ENCODE data around the gene MAST4.
"Not testable (repeated sequence)": the region's sequence is repeated elsewhere in the genome, so short reads cannot be mapped to it uniquely, and the experiment has no call there.

Gene MAST4

GRCh38 chr5:67168069-67168468 lies 571.9 kb downstream of the MAST4 start:
- DNase-seq (ENCODE audit: insufficient read length, low spot score), result no peak
- FAIRE-seq, result no peak
- no peak for TF ChIP-seq SPI1 (IDR thresholded peaks at IDR 0.05; ENCODE audit: low read depth, low read length)
- TF ChIP-seq TAF1 (IDR thresholded peaks at IDR 0.05; ENCODE audit: low read depth, low read length), result no peak
- no peak for TF ChIP-seq POLR2A (IDR thresholded peaks at IDR 0.05; ENCODE audit: low read depth, low read length)
- no peak for TF ChIP-seq POLR2AphosphoS5 (IDR thresholded peaks at IDR 0.05; ENCODE audit: low read depth, low read length)
- no peak for TF ChIP-seq POU2F2 (IDR thresholded peaks at IDR 0.05; ENCODE audit: low read depth, low read length)
- TF ChIP-seq PAX5 (IDR thresholded peaks at IDR 0.05; ENCODE audit: insufficient read depth, low read length, severe bottlenecking), result no peak

- no peak for TF ChIP-seq POLR2AphosphoS5 (IDR thresholded peaks at IDR 0.05; ENCODE audit: low read depth, low read length)
- no peak for TF ChIP-seq POU2F2 (IDR thresholded peaks at IDR 0.05; ENCODE audit: low read depth, low read length)
- TF ChIP-seq SPI1 (IDR thresholded peaks at IDR 0.05; ENCODE audit: low read depth, low read length), result no peak
- no peak for TF ChIP-seq POLR2A (IDR thresholded peaks at IDR 0.05; ENCODE audit: low read depth, low read length)
- TF ChIP-seq PAX5 (IDR thresholded peaks at IDR 0.05; ENCODE audit: insufficient read depth, low read length, severe bottlenecking), result no peak
- no peak for TF ChIP-seq TAF1 (IDR thresholded peaks at IDR 0.05; ENCODE audit: low read depth, low read length)
- FAIRE-seq (no peak), DNase-seq (ENCODE audit: insufficient read length, low spot score) (no peak)
Observed at GRCh38 chr5:67170767-67171166, 574.6 kb downstream of the MAST4 start.

- not testable (repeated sequence) for DNase-seq (ENCODE audit: insufficient read length, low spot score); FAIRE-seq
Observed at GRCh38 chr5:67173351-67173750, 577.2 kb downstream of the MAST4 start.

GRCh38 chr5:67173959-67174358 lies 577.8 kb downstream of the MAST4 start:
- no peak for FAIRE-seq
- DNase-seq (ENCODE audit: insufficient read length, low spot score), result no peak
- no peak for TF ChIP-seq POU2F2 (IDR thresholded peaks at IDR 0.05; ENCODE audit: low read depth, low read length)

- DNase-seq (ENCODE audit: insufficient read length, low spot score) (no peak), FAIRE-seq (no peak)
- TF ChIP-seq POU2F2 (IDR thresholded peaks at IDR 0.05; ENCODE audit: low read depth, low read length), result no peak
- TF ChIP-seq POLR2A (IDR thresholded peaks at IDR 0.05; ENCODE audit: low read depth, low read length), result no peak
Observed at GRCh38 chr5:67176936-67177335, 580.7 kb downstream of the MAST4 start.

- TF ChIP-seq POLR2AphosphoS5 (IDR thresholded peaks at IDR 0.05; ENCODE audit: low read depth, low read length) (no peak), PAX5 (IDR thresholded peaks at IDR 0.05; ENCODE audit: insufficient read depth, low read length, severe bottlenecking) (no peak), POU2F2 (IDR thresholded peaks at IDR 0.05; ENCODE audit: low read depth, low read length) (no peak), SPI1 (IDR thresholded peaks at IDR 0.05; ENCODE audit: low read depth, low read length) (no peak), POLR2A (IDR thresholded peaks at IDR 0.05; ENCODE audit: low read depth, low read length) (no peak), TAF1 (IDR thresholded peaks at IDR 0.05; ENCODE audit: low read depth, low read length) (no peak)
- no peak for FAIRE-seq
- DNase-seq (ENCODE audit: insufficient read length, low spot score), result no peak
Observed at GRCh38 chr5:67178085-67178484, 581.9 kb downstream of the MAST4 start.

GRCh38 chr5:67178966-67179365 lies 582.8 kb downstream of the MAST4 start:
- FAIRE-seq (no peak), DNase-seq (ENCODE audit: insufficient read length, low spot score) (no peak)
- TF ChIP-seq POLR2A (IDR thresholded peaks at IDR 0.05; ENCODE audit: low read depth, low read length), result no peak
- TF ChIP-seq TAF1 (IDR thresholded peaks at IDR 0.05; ENCODE audit: low read depth, low read length), result no peak
- no peak for TF ChIP-seq PAX5 (IDR thresholded peaks at IDR 0.05; ENCODE audit: insufficient read depth, low read length, severe bottlenecking)
- TF ChIP-seq POLR2AphosphoS5 (IDR thresholded peaks at IDR 0.05; ENCODE audit: low read depth, low read length), result no peak
- TF ChIP-seq POU2F2 (IDR thresholded peaks at IDR 0.05; ENCODE audit: low read depth, low read length), result no peak
- no peak for TF ChIP-seq SPI1 (IDR thresholded peaks at IDR 0.05; ENCODE audit: low read depth, low read length)

- TF ChIP-seq SPI1 (IDR thresholded peaks at IDR 0.05; ENCODE audit: low read depth, low read length), result no peak
- no peak for TF ChIP-seq POLR2A (IDR thresholded peaks at IDR 0.05; ENCODE audit: low read depth, low read length)
- TF ChIP-seq TAF1 (IDR thresholded peaks at IDR 0.05; ENCODE audit: low read depth, low read length), result no peak
- TF ChIP-seq POLR2AphosphoS5 (IDR thresholded peaks at IDR 0.05; ENCODE audit: low read depth, low read length), result no peak
- TF ChIP-seq PAX5 (IDR thresholded peaks at IDR 0.05; ENCODE audit: insufficient read depth, low read length, severe bottlenecking), result no peak
- TF ChIP-seq POU2F2 (IDR thresholded peaks at IDR 0.05; ENCODE audit: low read depth, low read length), result no peak
- FAIRE-seq (no peak), DNase-seq (ENCODE audit: insufficient read length, low spot score) (no peak)
Observed at GRCh38 chr5:67179697-67180361, 583.6 kb downstream of the MAST4 start.

- FAIRE-seq (no peak), DNase-seq (ENCODE audit: insufficient read length, low spot score) (no peak)
- TF ChIP-seq POU2F2 (IDR thresholded peaks at IDR 0.05; ENCODE audit: low read depth, low read length) (no peak), POLR2A (IDR thresholded peaks at IDR 0.05; ENCODE audit: low read depth, low read length) (no peak)
Observed at GRCh38 chr5:67181648-67182221, 585.5 kb downstream of the MAST4 start.

GRCh38 chr5:67182301-67182790 lies 586.2 kb downstream of the MAST4 start:
- TF ChIP-seq POLR2A (IDR thresholded peaks at IDR 0.05; ENCODE audit: low read depth, low read length) (no peak), TAF1 (IDR thresholded peaks at IDR 0.05; ENCODE audit: low read depth, low read length) (no peak), PAX5 (IDR thresholded peaks at IDR 0.05; ENCODE audit: insufficient read depth, low read length, severe bottlenecking) (no peak), POLR2AphosphoS5 (IDR thresholded peaks at IDR 0.05; ENCODE audit: low read depth, low read length) (no peak), POU2F2 (IDR thresholded peaks at IDR 0.05; ENCODE audit: low read depth, low read length) (no peak), SPI1 (IDR thresholded peaks at IDR 0.05; ENCODE audit: low read depth, low read length) (no peak)
- FAIRE-seq (no peak), DNase-seq (ENCODE audit: insufficient read length, low spot score) (no peak)

All from GM12891 (cell line).